Astrocyte (in vitro differentiated cells and primary cell): Measurements from ENCODE around the gene CLDN34. TPM values are rescaled to one million over a fixed set of nuclear protein-coding genes. Genes with fewer than 3 reads are reported as not detected.

Source experiments
- DNase-seq: peaks from one replicate; pipeline ENCODE4 v3.0.0-alpha.2; 2010; ENCODE audit warnings: low read depth
- FAIRE-seq: peaks from 2 replicates; lab custom pipeline; 2011; peaks lifted over from hg19 to GRCh38; lab: Jason Lieb, UNC
- H2AFZ ChIP-seq: 2 replicates; pipeline ENCODE4 v1.6.0; 2012; ENCODE audit warnings: low read depth, low read length, inconsistent platforms
- H3K27ac ChIP-seq: 2 replicates; pipeline ENCODE4 v1.5.1; 2011; ENCODE audit warnings: low read depth, low read length, inconsistent platforms
- H3K27me3 ChIP-seq: 2 replicates; pipeline ENCODE4 v1.6.0; 2011; ENCODE audit warnings: low read length, inconsistent platforms; ENCODE audit not compliant: insufficient read depth
- H3K36me3 ChIP-seq: 2 replicates; pipeline ENCODE4 v1.5.1; 2011; ENCODE audit warnings: low read length, inconsistent platforms; ENCODE audit not compliant: insufficient read depth
- H3K4me1 ChIP-seq: 2 replicates; pipeline ENCODE4 v1.5.1; 2011; ENCODE audit warnings: low read length, inconsistent platforms; ENCODE audit not compliant: insufficient read depth
- H3K4me2 ChIP-seq: 2 replicates; pipeline ENCODE4 v1.6.0; 2012; ENCODE audit warnings: low read length, inconsistent platforms
- H3K4me3 ChIP-seq: 2 replicates; pipeline ENCODE4 v1.5.1; 2011; ENCODE audit warnings: low read depth, mild to moderate bottlenecking, low read length, inconsistent platforms; ENCODE audit not compliant: insufficient read depth
- H3K79me2 ChIP-seq: 2 replicates; pipeline ENCODE4 v1.6.0; 2012; ENCODE audit warnings: mild to moderate bottlenecking, low read length, inconsistent platforms; ENCODE audit not compliant: insufficient read depth
- H3K9ac ChIP-seq: 2 replicates; pipeline ENCODE4 v1.6.0; 2012; ENCODE audit warnings: mild to moderate bottlenecking, low read length, inconsistent platforms
- H3K9me3 ChIP-seq: 2 replicates; pipeline ENCODE4 v1.5.1; 2012; ENCODE audit warnings: low read depth, mild to moderate bottlenecking, low read length, inconsistent platforms; ENCODE audit not compliant: insufficient read depth
- H4K20me1 ChIP-seq: 2 replicates; pipeline ENCODE4 v1.6.0; 2012; ENCODE audit warnings: low read length, inconsistent platforms; ENCODE audit not compliant: insufficient read depth
- H3K27ac Mint-ChIP-seq: one replicate; pipeline ENCODE4 v1.8.0; 2021; ENCODE audit warnings: mild to moderate bottlenecking, mixed read lengths; ENCODE audit not compliant: unreplicated experiment
- H3K27me3 Mint-ChIP-seq: one replicate; pipeline ENCODE4 v1.8.0; 2021; ENCODE audit warnings: low read depth, mixed read lengths; ENCODE audit not compliant: unreplicated experiment
- H3K36me3 Mint-ChIP-seq: one replicate; pipeline ENCODE4 v1.8.0; 2021; ENCODE audit warnings: low read depth, mixed read lengths; ENCODE audit not compliant: unreplicated experiment
- H3K4me1 Mint-ChIP-seq: one replicate; pipeline ENCODE4 v1.8.0; 2021; ENCODE audit warnings: low read depth, mixed read lengths; ENCODE audit not compliant: unreplicated experiment
- H3K4me3 Mint-ChIP-seq: one replicate; pipeline ENCODE4 v1.8.0; 2021; ENCODE audit warnings: mild to moderate bottlenecking, moderate library complexity, mixed read lengths; ENCODE audit not compliant: unreplicated experiment
- H3K9me3 Mint-ChIP-seq: one replicate; pipeline ENCODE4 v1.8.0; 2021; ENCODE audit warnings: mild to moderate bottlenecking, mixed read lengths; ENCODE audit not compliant: unreplicated experiment
- EZH2 ChIP-seq: IDR thresholded peaks from 2 replicates; pipeline ENCODE4 v1.6.1; 2012; ENCODE audit warnings: mild to moderate bottlenecking, low read length, inconsistent platforms; ENCODE audit not compliant: insufficient read depth
- total RNA-seq: library from RNA; stranded (reverse); gene quantifications from 2 replicates; pipeline ENCODE4 v1.2.1, GENCODE V29; 2021
- TF ChIP-seq, protein P1 (sequence below): IDR thresholded peaks from 2 replicates; pipeline ENCODE4 v1.5.1; 2011; ENCODE audit warnings: low read depth, mild to moderate bottlenecking, inconsistent platforms, low read length, moderate library complexity; ENCODE audit not compliant: insufficient read depth

CLDN34 gene
- total RNA-seq, 1 donor from 2014 or later, result 0.36 TPM

DNA sequence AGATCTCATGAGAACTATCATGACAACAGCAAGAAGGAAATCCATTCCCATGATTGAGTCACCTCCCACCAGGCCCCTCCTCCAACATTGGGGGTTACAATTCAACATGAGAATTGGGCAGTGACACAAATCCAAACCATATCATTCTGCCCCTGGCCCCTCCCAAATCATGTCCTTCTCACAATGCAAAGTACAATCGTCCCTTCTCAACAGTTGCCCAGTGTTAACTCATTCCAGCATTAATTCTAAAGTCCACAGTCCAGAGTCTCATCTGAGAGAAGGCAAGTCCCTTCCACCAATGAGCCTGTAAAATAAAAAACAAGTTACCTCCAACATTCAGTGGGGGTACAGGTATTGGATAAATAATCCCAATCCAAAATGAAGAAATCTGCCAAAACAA lies 14.9 kb upstream of the CLDN34 start:
- no peak overlapping the region for H3K4me2 ChIP-seq
- FAIRE-seq, result peak; percentile 17
- H2AFZ ChIP-seq, result no peak overlapping the region
- Mint-ChIP-seq H3K4me1 (no peaks in the 10 kb centered on the region), H3K4me3 (no peak overlapping the region), H3K9me3 (peaks cover 6% of the 10 kb centered on the region), H3K36me3 (peaks cover 10% of the 10 kb centered on the region), H3K27me3 (no peaks in the 10 kb centered on the region), H3K27ac (no peak overlapping the region)
- H3K36me3 ChIP-seq, result peaks cover 4% of the 10 kb centered on the region
- H3K27me3 ChIP-seq, result no peaks in the 10 kb centered on the region
- no peak overlapping the region for H3K27ac ChIP-seq
- H3K79me2 ChIP-seq, result no peaks in the 10 kb centered on the region
- H3K4me1 ChIP-seq, result no peaks in the 10 kb centered on the region
- TF ChIP-seq, protein P1, sequence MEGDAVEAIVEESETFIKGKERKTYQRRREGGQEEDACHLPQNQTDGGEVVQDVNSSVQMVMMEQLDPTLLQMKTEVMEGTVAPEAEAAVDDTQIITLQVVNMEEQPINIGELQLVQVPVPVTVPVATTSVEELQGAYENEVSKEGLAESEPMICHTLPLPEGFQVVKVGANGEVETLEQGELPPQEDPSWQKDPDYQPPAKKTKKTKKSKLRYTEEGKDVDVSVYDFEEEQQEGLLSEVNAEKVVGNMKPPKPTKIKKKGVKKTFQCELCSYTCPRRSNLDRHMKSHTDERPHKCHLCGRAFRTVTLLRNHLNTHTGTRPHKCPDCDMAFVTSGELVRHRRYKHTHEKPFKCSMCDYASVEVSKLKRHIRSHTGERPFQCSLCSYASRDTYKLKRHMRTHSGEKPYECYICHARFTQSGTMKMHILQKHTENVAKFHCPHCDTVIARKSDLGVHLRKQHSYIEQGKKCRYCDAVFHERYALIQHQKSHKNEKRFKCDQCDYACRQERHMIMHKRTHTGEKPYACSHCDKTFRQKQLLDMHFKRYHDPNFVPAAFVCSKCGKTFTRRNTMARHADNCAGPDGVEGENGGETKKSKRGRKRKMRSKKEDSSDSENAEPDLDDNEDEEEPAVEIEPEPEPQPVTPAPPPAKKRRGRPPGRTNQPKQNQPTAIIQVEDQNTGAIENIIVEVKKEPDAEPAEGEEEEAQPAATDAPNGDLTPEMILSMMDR, result no peak
- TF ChIP-seq EZH2, result no peak
- no peak for DNase-seq
- H3K9me3 ChIP-seq, result no peaks in the 10 kb centered on the region
- no peaks in the 10 kb centered on the region for H4K20me1 ChIP-seq
- H3K9ac ChIP-seq, result no peak overlapping the region
- H3K4me3 ChIP-seq, result no peak overlapping the region

DNA sequence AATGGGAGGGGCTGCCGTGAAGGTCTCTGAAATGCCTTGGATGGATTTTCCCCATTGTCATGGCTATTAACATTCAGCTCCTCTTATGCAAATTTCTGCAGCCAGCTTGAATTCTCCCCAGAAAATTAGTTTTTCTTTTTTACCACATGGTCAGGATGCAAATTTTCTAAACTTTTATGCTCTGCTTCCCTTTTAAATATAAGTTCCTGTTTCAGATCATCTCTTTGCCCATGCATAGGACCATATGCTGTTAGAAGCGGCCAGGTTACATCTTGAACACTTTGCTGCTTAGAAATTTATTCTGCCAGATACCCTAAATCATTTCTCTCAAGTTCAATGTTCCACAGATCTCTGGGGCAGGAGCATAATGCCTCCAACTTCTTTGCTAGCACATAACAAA lies 13.8 kb upstream of the CLDN34 start:
- TF ChIP-seq EZH2, result no peak
- TF ChIP-seq, protein P1, result no peak
- peaks cover 6% of the 10 kb centered on the region for H3K9me3 Mint-ChIP-seq
- H3K4me3 Mint-ChIP-seq, result no peak overlapping the region
- Histone ChIP-seq H3K36me3 (no peaks in the 10 kb centered on the region), H3K4me1 (no peaks in the 10 kb centered on the region), H3K4me2 (no peak overlapping the region), H3K79me2 (no peaks in the 10 kb centered on the region), H3K27me3 (no peaks in the 10 kb centered on the region), H3K9ac (no peak overlapping the region), H3K27ac (no peak overlapping the region), H2AFZ (no peak overlapping the region), H3K4me3 (no peak overlapping the region), H4K20me1 (no peaks in the 10 kb centered on the region), H3K9me3 (no peaks in the 10 kb centered on the region)
- H3K36me3 Mint-ChIP-seq, result peaks cover 6% of the 10 kb centered on the region
- DNase-seq, result no peak
- H3K4me1 Mint-ChIP-seq, result no peaks in the 10 kb centered on the region
- no peaks in the 10 kb centered on the region for H3K27me3 Mint-ChIP-seq
- H3K27ac Mint-ChIP-seq, result no peak overlapping the region
- no peak for FAIRE-seq

DNA sequence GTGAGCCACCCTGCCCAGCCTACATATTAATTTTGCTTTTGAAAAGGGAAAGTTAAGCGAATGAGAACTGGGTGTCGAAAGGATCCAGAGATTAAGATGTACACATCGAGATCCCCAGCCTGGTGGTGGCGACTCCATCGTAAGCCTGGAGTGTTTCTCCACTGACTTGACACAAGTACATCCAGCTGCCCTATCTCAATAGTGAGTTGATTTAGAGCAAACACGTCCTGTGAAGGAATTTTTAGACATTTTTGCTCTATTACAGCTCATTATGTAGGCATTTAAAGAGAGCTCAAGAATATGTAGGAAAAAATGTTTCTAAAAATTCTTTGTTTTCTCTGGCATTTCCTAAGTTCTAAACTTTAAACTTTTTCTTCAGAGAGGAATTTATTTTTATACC lies 11.7 kb upstream of the CLDN34 start:
- H3K27me3 ChIP-seq, result no peaks in the 10 kb centered on the region
- no peak overlapping the region for H2AFZ ChIP-seq
- no peak overlapping the region for H3K27ac Mint-ChIP-seq
- peak; percentile 62 for DNase-seq
- FAIRE-seq, result peak; percentile 87
- H3K4me3 Mint-ChIP-seq, result no peak overlapping the region
- TF ChIP-seq EZH2, result no peak
- TF ChIP-seq, protein P1, result no peak
- H3K4me3 ChIP-seq, result no peak overlapping the region
- H3K4me1 ChIP-seq, result no peaks in the 10 kb centered on the region
- no peak overlapping the region for H3K4me2 ChIP-seq
- H3K36me3 ChIP-seq, result no peaks in the 10 kb centered on the region
- H3K36me3 Mint-ChIP-seq, result peaks cover 6% of the 10 kb centered on the region
- no peak overlapping the region for H3K27ac ChIP-seq
- H4K20me1 ChIP-seq, result no peaks in the 10 kb centered on the region
- H3K27me3 Mint-ChIP-seq, result no peaks in the 10 kb centered on the region
- no peak overlapping the region for H3K9ac ChIP-seq
- H3K79me2 ChIP-seq, result no peaks in the 10 kb centered on the region
- H3K9me3 ChIP-seq, result no peaks in the 10 kb centered on the region
- no peaks in the 10 kb centered on the region for H3K4me1 Mint-ChIP-seq
- H3K9me3 Mint-ChIP-seq, result peaks cover 6% of the 10 kb centered on the region
